NB4 (cell line): Measurements from ENCODE around the gene CAMTA1.

Experiments used
- DNase-seq: peaks from one replicate; pipeline ENCODE4 v3.0.0; 2010; ENCODE audit warnings: low read depth
- H3K4me3 ChIP-seq: one replicate; pipeline ENCODE4 v1.5.1; 2011; ENCODE audit warnings: mild to moderate bottlenecking, low read depth, low read length, moderate library complexity
- CTCF ChIP-seq: IDR thresholded peaks from one replicate; pipeline ENCODE4 v1.5.1; 2012; ENCODE audit warnings: low read depth, low read length
- MYC ChIP-seq: IDR thresholded peaks from 2 replicates; pipeline ENCODE4 v1.6.1; 2011; ENCODE audit warnings: low read depth, low read length
- POLR2A ChIP-seq: IDR thresholded peaks from 2 replicates; pipeline ENCODE4 v1.6.1; 2011; ENCODE audit warnings: mild to moderate bottlenecking; ENCODE audit not compliant: insufficient read length; ENCODE audit errors: extremely low read depth
- TF ChIP-seq, protein P1 (sequence below): IDR thresholded peaks from 2 replicates; pipeline ENCODE4 v1.6.1; 2011; ENCODE audit warnings: low read depth, low read length

The CAMTA1 gene

DNA sequence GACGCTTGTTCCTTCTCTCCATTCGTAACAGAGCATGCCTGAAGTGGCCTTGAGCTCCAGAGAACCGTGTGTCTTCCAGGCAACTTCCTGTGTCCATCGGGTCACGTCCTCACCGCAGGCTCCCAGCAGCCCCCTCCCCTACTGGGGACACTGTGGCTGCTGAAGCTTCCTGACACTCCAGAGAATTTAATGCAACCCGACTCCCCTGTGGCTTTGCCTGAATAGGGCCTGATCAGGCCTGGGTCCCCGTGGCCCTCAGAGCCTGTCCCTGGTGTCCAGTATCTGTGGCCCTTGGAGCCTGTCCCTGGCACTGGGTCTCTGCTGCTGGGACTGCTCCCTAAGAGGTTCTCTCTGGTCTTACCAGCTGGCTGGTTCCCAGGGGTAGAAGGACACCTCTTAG is 766.2 kb downstream of the CAMTA1 start:
- H3K4me3 ChIP-seq: no peak overlapping the region
- DNase-seq: no peak
- TF ChIP-seq, protein P1, sequence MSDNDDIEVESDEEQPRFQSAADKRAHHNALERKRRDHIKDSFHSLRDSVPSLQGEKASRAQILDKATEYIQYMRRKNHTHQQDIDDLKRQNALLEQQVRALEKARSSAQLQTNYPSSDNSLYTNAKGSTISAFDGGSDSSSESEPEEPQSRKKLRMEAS: no peak
- TF ChIP-seq POLR2A (no peak), MYC (no peak), CTCF (no peak)

- TF ChIP-seq CTCF (no peak), POLR2A (no peak), MYC (no peak)
- TF ChIP-seq, protein P1: no peak
- peak; percentile 37 for DNase-seq
- H3K4me3 ChIP-seq: no peak overlapping the region
Measured at GRCh38 chr1:7552402-7552801, 767.1 kb downstream of the CAMTA1 start.

GRCh38 chr1:7553042-7553690 is 767.9 kb downstream of the CAMTA1 start:
- no peak overlapping the region for H3K4me3 ChIP-seq
- no peak for DNase-seq
- TF ChIP-seq MYC: no peak

DNA sequence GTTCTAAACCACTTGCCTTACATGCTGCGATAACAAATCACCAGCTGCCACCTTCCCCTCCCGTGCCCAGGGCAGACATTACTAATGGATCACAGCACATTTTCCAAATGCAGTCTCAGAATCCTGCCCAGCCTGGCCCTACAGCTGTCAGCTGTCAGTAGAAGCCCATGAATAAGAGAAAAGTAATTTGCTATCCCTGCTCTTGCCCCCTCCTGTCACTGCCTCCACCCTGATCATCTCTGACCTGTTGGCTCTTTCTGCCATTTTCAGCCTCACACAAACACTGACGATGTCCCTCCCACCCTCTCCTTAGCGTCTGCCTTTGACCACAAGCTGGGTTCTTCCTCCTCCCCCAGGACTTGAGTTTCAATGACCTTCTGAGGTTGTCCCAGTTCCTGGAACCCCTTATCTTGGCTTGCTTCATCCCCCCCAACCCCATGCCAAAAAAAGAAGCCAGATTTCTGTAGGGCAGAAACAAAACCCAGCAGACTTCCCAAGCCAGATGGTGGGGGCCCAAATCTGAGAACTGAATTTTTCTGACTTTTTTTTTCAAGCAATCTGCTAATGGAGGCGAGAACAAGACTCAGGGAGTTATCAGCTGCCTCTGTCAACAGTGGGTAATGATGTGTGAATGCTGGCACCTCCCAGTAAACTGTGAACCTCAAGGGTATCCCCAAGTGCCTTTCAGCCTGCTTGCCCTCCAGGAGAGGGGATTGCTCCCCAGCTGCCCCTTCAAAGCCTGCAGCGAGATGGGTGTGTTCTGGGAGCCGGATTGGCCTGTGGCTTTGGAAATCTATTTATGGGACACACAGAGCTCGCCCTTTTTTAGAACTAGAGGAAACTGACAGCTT is 769.4 kb downstream of the CAMTA1 start:
- no peak for DNase-seq
- no peak overlapping the region for H3K4me3 ChIP-seq
- TF ChIP-seq POLR2A (no peak), CTCF (no peak), MYC (no peak)
- TF ChIP-seq, protein P1: no peak

- no peak for DNase-seq
- H3K4me3 ChIP-seq: no peak overlapping the region
- no peak for TF ChIP-seq CTCF
- TF ChIP-seq POLR2A: no peak
- TF ChIP-seq, protein P1: no peak
Measured at GRCh38 chr1:7555391-7556185, 770.3 kb downstream of the CAMTA1 start.

DNA sequence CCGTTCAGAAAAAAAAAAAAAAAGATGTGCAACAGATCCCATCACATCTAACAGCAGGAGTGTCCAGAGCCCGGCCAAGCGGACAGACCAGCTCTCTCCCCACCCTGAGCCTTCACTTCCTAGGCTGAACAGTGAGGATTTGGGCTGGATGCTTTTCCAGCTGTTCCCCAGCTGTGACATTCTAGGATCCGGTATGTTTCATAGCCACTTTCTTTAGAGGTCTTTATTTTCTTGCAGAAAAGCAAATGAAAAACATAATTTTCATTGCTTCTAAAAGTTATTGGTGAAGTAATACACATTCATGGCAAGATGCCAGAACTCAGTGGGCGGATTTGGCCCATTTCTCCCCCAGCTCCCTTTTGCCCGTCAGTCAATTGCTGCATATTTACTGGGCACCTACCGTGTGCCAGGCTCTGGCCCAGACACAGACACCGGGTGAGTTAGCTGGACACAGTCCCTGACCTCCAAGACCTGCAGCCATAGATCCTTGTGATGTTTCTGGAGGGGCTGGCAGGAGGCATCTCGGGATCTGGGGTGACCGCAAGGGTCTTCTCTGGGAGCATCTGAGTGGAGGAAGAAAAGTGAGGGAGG is 772.1 kb downstream of the CAMTA1 start:
- no peak for DNase-seq
- no peak overlapping the region for H3K4me3 ChIP-seq
- TF ChIP-seq POLR2A (no peak), CTCF (no peak), MYC (no peak)
- TF ChIP-seq, protein P1: no peak
